ENCODE measurements around the gene SKOR1.

DNA sequence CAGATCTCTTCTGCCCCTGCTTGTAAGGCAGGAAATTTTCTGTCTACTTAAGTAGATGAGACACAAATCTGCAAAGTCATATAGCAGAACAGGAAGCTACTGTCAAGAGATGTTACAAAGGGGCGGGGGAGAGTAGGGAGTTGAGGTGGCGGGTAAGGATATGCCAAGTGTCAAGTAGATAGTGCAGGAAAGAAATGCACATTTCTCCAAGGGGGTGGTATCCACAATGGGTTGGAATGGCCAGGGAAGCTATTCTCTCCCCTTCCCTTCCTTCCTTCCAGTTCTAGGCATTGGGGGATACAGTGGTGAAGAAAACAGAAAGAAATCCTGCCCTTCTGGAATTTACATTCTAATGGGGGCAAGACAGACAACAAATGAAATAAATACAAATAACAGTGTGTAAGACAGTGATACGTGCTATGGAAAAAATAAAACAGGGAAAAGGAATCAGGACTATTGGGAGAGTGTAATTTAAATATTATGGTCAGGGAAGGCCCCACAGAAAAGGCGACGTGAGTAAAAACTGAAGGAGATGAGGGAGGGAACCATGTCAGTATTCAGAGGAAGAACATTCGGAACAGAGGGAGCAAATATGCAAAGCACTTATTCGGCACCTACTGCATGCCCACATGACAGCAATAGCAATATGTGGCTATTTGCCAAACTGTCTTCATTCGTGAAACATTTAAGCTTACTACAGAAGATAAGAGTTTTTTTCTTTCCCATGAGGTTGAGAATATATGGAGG, 57.4 kb downstream of the SKOR1 start:
- no peak for TF ChIP-seq EZH2phosphoT487 (IDR thresholded peaks at IDR 0.05; ENCODE audit: borderline replicate concordance, low read depth, low read length)
- TF ChIP-seq CTCF (conservative IDR thresholded peaks at IDR 0.05; ENCODE audit: low read length), result no peak

Data from OCI-LY7 (cell line).